Measurements from ENCODE around the gene PTPRK. TPM values are rescaled to one million over a fixed set of nuclear protein-coding genes. Genes with fewer than 3 reads are reported as not detected.

PTPRK gene
- total RNA-seq, 1 experiment from 2014 or later = 94.4 TPM

- Mint-ChIP-seq H3K27ac (ENCODE audit: unreplicated experiment) (no peak overlapping the region), H3K36me3 (ENCODE audit: insufficient read depth, unreplicated experiment) (peaks cover 12% of the 10 kb centered on the region), H3K4me3 (ENCODE audit: unreplicated experiment) (no peak overlapping the region), H3K9me3 (ENCODE audit: unreplicated experiment) (no peaks in the 10 kb centered on the region), H3K27me3 (ENCODE audit: insufficient read depth, unreplicated experiment) (no peaks in the 10 kb centered on the region), H3K4me1 (ENCODE audit: low read depth, unreplicated experiment) (no peaks in the 10 kb centered on the region)
- no TSS peak for BruUV-seq (replicated peaks)
- Histone ChIP-seq H3K4me3 (ENCODE audit: low read depth, low read length) (no peak overlapping the region), H3K9me3 (no peaks in the 10 kb centered on the region), H3K27me3 (replicated peaks; ENCODE audit: control insufficient read depth, insufficient read depth, low read length) (no peaks in the 10 kb centered on the region), H3K36me3 (ENCODE audit: control insufficient read depth, insufficient read depth, low read length) (no peaks in the 10 kb centered on the region), H3K4me1 (no peaks in the 10 kb centered on the region)
- intact Hi-C loops (cut with micrococcal nuclease; ENCODE audit: unreplicated experiment) = no loop called here
- TF ChIP-seq, protein P1, sequence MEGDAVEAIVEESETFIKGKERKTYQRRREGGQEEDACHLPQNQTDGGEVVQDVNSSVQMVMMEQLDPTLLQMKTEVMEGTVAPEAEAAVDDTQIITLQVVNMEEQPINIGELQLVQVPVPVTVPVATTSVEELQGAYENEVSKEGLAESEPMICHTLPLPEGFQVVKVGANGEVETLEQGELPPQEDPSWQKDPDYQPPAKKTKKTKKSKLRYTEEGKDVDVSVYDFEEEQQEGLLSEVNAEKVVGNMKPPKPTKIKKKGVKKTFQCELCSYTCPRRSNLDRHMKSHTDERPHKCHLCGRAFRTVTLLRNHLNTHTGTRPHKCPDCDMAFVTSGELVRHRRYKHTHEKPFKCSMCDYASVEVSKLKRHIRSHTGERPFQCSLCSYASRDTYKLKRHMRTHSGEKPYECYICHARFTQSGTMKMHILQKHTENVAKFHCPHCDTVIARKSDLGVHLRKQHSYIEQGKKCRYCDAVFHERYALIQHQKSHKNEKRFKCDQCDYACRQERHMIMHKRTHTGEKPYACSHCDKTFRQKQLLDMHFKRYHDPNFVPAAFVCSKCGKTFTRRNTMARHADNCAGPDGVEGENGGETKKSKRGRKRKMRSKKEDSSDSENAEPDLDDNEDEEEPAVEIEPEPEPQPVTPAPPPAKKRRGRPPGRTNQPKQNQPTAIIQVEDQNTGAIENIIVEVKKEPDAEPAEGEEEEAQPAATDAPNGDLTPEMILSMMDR (IDR thresholded peaks at IDR 0.05; ENCODE audit: insufficient read depth in 1 of 2, low read depth in 1 of 2, low read length in 1 of 2, severe bottlenecking in 1 of 2, unreplicated experiment in 1 of 2) = no peak
- POLR2A ChIA-PET = no interaction called here
- CTCF ChIA-PET = no interaction called here
- no peak for DNase-seq
These were observed 113.9 kb downstream of the PTPRK start for GRCh38 chr6:128406453-128406852.

DNA sequence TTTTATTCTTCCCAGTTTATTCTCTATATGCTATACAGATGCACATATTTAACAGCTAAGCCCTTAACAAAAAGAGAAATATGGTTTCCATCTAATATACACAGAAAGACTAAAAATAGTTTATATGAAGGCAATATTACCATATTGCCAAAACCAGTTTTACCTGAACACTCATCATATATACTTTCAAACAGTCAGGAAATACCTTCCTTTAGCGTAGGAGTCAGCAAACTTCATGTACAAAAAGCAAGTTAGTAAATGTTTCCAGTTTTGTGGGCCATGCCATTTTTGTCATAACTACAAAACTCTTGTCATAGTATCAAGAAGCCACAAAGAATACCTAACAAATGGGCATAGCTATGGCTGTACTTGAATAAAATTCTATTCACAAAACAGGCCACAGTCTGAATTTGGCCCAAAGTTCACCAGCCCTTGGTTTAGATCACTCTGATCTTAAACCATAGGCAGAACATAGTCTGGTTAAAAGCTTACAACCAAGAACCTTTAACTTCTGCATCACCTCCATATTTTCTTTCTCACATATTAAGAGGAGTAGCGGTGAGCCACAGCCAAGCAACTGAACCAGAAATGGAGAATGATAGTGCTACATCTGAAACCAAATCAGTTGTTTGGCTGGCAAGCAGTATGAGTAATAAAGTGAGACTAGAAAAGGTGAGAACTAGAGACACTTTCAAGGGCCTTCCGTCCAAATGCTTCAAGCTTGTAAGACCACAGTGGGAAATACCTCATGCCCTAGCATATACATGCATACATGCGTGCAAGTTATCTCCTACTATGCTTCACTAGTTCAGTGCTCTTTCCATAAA is 116.6 kb downstream of the PTPRK start:
- POLR2A ChIA-PET = no interaction called here
- H3K36me3 Mint-ChIP-seq (ENCODE audit: insufficient read depth, unreplicated experiment) = peaks cover 19% of the 10 kb centered on the region
- Histone ChIP-seq H3K27me3 (replicated peaks; ENCODE audit: control insufficient read depth, insufficient read depth, low read length) (no peaks in the 10 kb centered on the region), H3K4me3 (ENCODE audit: low read depth, low read length) (no peak overlapping the region), H3K36me3 (ENCODE audit: control insufficient read depth, insufficient read depth, low read length) (no peaks in the 10 kb centered on the region), H3K4me1 (no peaks in the 10 kb centered on the region), H3K9me3 (no peaks in the 10 kb centered on the region)
- DNase-seq = no peak
- TF ChIP-seq, protein P1 (IDR thresholded peaks at IDR 0.05; ENCODE audit: insufficient read depth in 1 of 2, low read depth in 1 of 2, low read length in 1 of 2, severe bottlenecking in 1 of 2, unreplicated experiment in 1 of 2) = no peak
- no peaks in the 10 kb centered on the region for H3K9me3 Mint-ChIP-seq (ENCODE audit: unreplicated experiment)
- BruUV-seq (replicated peaks) = no TSS peak
- no peak overlapping the region for H3K27ac Mint-ChIP-seq (ENCODE audit: unreplicated experiment)
- no peaks in the 10 kb centered on the region for H3K27me3 Mint-ChIP-seq (ENCODE audit: insufficient read depth, unreplicated experiment)
- CTCF ChIA-PET = no interaction called here
- no peaks in the 10 kb centered on the region for H3K4me1 Mint-ChIP-seq (ENCODE audit: low read depth, unreplicated experiment)
- H3K4me3 Mint-ChIP-seq (ENCODE audit: unreplicated experiment) = no peak overlapping the region
- intact Hi-C loops (cut with micrococcal nuclease; ENCODE audit: unreplicated experiment) = no loop called here

DNA sequence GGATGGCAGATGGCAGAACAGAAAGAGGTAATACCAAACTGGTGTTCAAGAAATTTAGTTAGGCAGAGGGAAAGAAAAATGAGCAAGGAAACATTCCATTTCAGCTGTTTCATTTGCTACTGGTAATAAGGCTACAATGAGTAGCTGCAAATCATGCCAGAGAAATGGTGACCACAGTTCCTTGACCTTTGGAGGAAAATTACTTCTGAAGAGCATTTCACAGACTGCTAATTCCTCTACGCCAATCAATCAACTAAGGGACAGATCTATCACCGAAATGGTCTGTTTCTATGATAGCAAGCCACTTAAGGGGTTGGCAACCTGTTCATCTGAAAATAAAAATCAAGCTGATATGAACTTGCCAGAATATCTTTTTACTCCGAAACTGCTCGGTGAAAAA is 119.5 kb downstream of the PTPRK start:
- CTCF ChIA-PET = no interaction called here
- TF ChIP-seq, protein P1 (IDR thresholded peaks at IDR 0.05; ENCODE audit: insufficient read depth in 1 of 2, low read depth in 1 of 2, low read length in 1 of 2, severe bottlenecking in 1 of 2, unreplicated experiment in 1 of 2) = no peak
- no peaks in the 10 kb centered on the region for H3K27me3 Mint-ChIP-seq (ENCODE audit: insufficient read depth, unreplicated experiment)
- intact Hi-C loops (cut with micrococcal nuclease; ENCODE audit: unreplicated experiment) = no loop called here
- no peak for DNase-seq
- BruUV-seq (replicated peaks) = no TSS peak
- no peak overlapping the region for H3K4me3 Mint-ChIP-seq (ENCODE audit: unreplicated experiment)
- H3K4me1 ChIP-seq = no peaks in the 10 kb centered on the region
- H3K4me1 Mint-ChIP-seq (ENCODE audit: low read depth, unreplicated experiment) = no peaks in the 10 kb centered on the region
- no peaks in the 10 kb centered on the region for H3K9me3 ChIP-seq
- no peaks in the 10 kb centered on the region for H3K36me3 ChIP-seq (ENCODE audit: control insufficient read depth, insufficient read depth, low read length)
- H3K4me3 ChIP-seq (ENCODE audit: low read depth, low read length) = no peak overlapping the region
- no peaks in the 10 kb centered on the region for H3K27me3 ChIP-seq (replicated peaks; ENCODE audit: control insufficient read depth, insufficient read depth, low read length)
- H3K36me3 Mint-ChIP-seq (ENCODE audit: insufficient read depth, unreplicated experiment) = peaks cover 15% of the 10 kb centered on the region
- POLR2A ChIA-PET = no interaction called here
- H3K9me3 Mint-ChIP-seq (ENCODE audit: unreplicated experiment) = no peaks in the 10 kb centered on the region
- H3K27ac Mint-ChIP-seq (ENCODE audit: unreplicated experiment) = no peak overlapping the region

Data from Caco-2 (cell line).